ENCODE data around the gene EHMT1. TPM values are rescaled to one million over a fixed set of nuclear protein-coding genes. Genes with fewer than 3 reads are reported as not detected.
A peak's percentile ranks its signal among the peaks of the same experiment; 100 is the strongest.

The EHMT1 gene
- total and polyA plus RNA-seq, 2 of the 13 experiments (the other 11 are each of a cell fraction or from before 2014, with no cell fraction given), result 23.0 to 27.1 TPM

- FAIRE-seq (no peak), DNase-seq (ENCODE audit: low spot score) (peak; percentile 47), ATAC-seq (peak; percentile 27)
- ChIA-PET CTCF (ENCODE audit: low intra/inter-chr PET ratio, low total read pairs) (no interaction called here), POLR2A (no interaction called here)
- Histone ChIP-seq H4K20me1 (ENCODE audit: insufficient read depth, low read length) (peaks cover 2% of the 10 kb centered on the region; the same call in 1 of the 2 replicates), H3K27me3 (ENCODE audit: control insufficient read depth in 1 of 2, insufficient read depth in 2 of 2, low read length in 2 of 2) (no peaks in the 10 kb centered on the region), H2AFZ (ENCODE audit: low read length) (no peak overlapping the region), H3K79me2 (ENCODE audit: insufficient read depth, low read length) (peaks cover 27% of the 10 kb centered on the region), H3K9ac (ENCODE audit: insufficient read depth, low read depth, low read length) (0 out of 2 replicates have a peak overlapping the region, but pooled peaks have one; percentile 13), H3K27ac (ENCODE audit: extremely low read length, insufficient read depth, low read length) (peak overlapping the region; percentile 8), H3K4me3 (replicated peaks in 1 of 3; ENCODE audit: insufficient read depth in 1 of 3, low read depth in 2 of 3, low read length in 3 of 3) (peak overlapping the region in 1 of 3 experiments; percentile 11; a peak in 1 of 6 replicates), H3K4me2 (ENCODE audit: low read depth, low read length) (peak overlapping the region; percentile 4; the same call in 1 of the 2 replicates), H3K36me3 (replicated peaks in 1 of 2; ENCODE audit: control insufficient read depth in 1 of 2, insufficient read depth in 2 of 2, low read length in 2 of 2) (peaks cover 3 to 13% of the 10 kb centered on the region in 2 experiments; a peak in 4 of 5 replicates), H3K9me3 (ENCODE audit: low read length) (no peaks in the 10 kb centered on the region), H3K4me1 (ENCODE audit: insufficient read depth, low read length) (peaks cover 58% of the 10 kb centered on the region)
- no TSS peak for BruUV-seq (replicated peaks)
- intact Hi-C loops (cut with micrococcal nuclease; ENCODE audit: unreplicated experiment) (no loop called here), in situ Hi-C loops (cut with HindIII; ENCODE audit: extremely low pct_ligation_motif_present, low pct_unique_long_range_greater_than_20kb) (no loop called here)
- WGBS (ENCODE audit: low lambda C conversion rate), result 71% methylated on average over 6 of the region's 21 CpGs
- TF ChIP-seq YY1 (IDR thresholded peaks at IDR 0.05; ENCODE audit: insufficient read depth, insufficient replicate concordance, low read depth, low read length), result no peak
- TF ChIP-seq HNF1B (CRISPR knock-in tag; IDR thresholded peaks at IDR 0.05), result no peak
- TF ChIP-seq ZFP91 (CRISPR knock-in tag; IDR thresholded peaks at IDR 0.05; ENCODE audit: borderline replicate concordance), result peak; percentile 11; the same call in 1 of the 2 replicates
- TF ChIP-seq CHD4 (IDR thresholded peaks at IDR 0.05; ENCODE audit: borderline replicate concordance, low read length), result no peak
- TF ChIP-seq ZNF318 (CRISPR knock-in tag; IDR thresholded peaks at IDR 0.05), result 0 out of 2 replicates have a peak, but pooled peaks have one; percentile 37
- TF ChIP-seq LBX2 (CRISPR knock-in tag; IDR thresholded peaks at IDR 0.05; ENCODE audit: borderline replicate concordance), result no peak
- no peak for TF ChIP-seq PHF8 (CRISPR knock-in tag; IDR thresholded peaks at IDR 0.05)
Measured at GRCh38 chr9:137611623-137612609, 6.9 kb upstream of the EHMT1 start.

Measured in HepG2 (cell line).